GM12873 (cell line): Measurements from ENCODE around the gene TMEM39B.

Experiments
- TF ChIP-seq, protein P1 (sequence below): IDR thresholded peaks from 2 replicates; pipeline ENCODE4 v1.5.1; 2012; ENCODE audit warnings: low read depth, mild to moderate bottlenecking, moderate library complexity, low read length, control low read depth; ENCODE audit not compliant: insufficient read depth; ENCODE audit errors: missing control alignments

TMEM39B gene

GRCh38 chr1:32115496-32115895 lies 42.8 kb downstream of the TMEM39B start:
- TF ChIP-seq, protein P1, sequence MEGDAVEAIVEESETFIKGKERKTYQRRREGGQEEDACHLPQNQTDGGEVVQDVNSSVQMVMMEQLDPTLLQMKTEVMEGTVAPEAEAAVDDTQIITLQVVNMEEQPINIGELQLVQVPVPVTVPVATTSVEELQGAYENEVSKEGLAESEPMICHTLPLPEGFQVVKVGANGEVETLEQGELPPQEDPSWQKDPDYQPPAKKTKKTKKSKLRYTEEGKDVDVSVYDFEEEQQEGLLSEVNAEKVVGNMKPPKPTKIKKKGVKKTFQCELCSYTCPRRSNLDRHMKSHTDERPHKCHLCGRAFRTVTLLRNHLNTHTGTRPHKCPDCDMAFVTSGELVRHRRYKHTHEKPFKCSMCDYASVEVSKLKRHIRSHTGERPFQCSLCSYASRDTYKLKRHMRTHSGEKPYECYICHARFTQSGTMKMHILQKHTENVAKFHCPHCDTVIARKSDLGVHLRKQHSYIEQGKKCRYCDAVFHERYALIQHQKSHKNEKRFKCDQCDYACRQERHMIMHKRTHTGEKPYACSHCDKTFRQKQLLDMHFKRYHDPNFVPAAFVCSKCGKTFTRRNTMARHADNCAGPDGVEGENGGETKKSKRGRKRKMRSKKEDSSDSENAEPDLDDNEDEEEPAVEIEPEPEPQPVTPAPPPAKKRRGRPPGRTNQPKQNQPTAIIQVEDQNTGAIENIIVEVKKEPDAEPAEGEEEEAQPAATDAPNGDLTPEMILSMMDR = no peak

- TF ChIP-seq, protein P1 = no peak
Measured at GRCh38 chr1:32116531-32116930, 43.8 kb downstream of the TMEM39B start.

DNA sequence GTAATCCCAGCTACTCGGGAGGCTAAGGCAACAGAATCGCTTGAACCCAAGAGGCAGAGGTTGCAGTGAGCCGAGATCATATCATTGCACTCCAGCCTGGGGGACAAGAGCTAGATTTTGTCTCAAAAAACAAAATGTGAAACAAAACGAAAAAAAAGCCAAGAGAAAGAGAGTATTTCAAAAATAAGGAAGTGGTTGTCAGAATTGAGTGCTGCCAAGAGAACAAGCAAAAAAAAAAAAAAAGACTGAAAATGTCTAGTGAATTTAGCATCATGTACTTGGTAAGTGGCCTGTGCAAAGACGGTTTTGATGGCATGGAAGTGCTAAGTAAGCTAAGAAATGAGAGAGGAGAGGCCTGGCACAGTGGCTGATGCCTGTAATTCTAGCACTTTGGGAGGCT lies 49.4 kb downstream of the TMEM39B start:
- TF ChIP-seq, protein P1 = no peak

- TF ChIP-seq, protein P1 = no peak
Measured at GRCh38 chr1:32125313-32125712, 52.6 kb downstream of the TMEM39B start.

DNA sequence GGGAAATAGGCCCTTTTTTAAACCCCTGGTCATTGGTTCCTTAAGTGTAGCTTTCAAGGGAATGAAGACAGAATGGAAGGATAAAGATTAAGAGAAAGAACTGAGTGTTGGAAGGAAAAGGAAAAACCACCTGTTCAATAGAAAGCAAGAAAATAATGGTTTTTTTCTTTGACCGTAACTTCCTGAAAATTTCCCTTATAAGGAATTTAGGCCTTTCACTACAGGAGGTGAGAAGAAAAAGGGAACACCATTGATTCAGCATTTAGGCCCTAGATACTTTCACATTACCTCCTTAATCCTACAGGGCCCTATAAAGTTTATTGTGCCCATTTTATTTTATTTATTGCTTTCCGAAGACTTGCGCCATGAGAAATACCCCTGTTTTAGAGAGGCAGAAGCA lies 54.0 kb downstream of the TMEM39B start:
- TF ChIP-seq, protein P1 = no peak

- TF ChIP-seq, protein P1 = peak; percentile 25
Measured at GRCh38 chr1:32127409-32128198, 54.9 kb downstream of the TMEM39B start.

DNA sequence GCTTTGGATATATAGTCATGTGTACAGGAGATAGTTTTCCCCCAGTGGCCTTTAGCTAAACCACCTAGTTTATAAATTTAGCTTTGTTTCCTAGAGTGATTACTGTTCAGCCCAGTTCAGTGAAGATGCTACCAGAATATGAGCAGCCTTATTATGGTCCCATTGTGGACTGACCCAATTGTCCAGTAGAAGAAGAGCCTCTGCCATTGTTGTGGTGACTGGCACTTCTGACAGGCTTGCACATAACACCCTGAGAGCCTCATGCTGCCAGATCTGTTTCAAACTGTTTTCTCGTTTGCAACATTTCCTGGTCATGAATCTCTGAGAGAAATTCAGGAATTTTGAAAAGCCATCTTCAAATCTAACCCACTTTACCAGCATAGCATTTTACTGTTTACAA lies 55.7 kb downstream of the TMEM39B start:
- TF ChIP-seq, protein P1 = no peak
